ENCODE data around the gene LRRC8B.

DNA sequence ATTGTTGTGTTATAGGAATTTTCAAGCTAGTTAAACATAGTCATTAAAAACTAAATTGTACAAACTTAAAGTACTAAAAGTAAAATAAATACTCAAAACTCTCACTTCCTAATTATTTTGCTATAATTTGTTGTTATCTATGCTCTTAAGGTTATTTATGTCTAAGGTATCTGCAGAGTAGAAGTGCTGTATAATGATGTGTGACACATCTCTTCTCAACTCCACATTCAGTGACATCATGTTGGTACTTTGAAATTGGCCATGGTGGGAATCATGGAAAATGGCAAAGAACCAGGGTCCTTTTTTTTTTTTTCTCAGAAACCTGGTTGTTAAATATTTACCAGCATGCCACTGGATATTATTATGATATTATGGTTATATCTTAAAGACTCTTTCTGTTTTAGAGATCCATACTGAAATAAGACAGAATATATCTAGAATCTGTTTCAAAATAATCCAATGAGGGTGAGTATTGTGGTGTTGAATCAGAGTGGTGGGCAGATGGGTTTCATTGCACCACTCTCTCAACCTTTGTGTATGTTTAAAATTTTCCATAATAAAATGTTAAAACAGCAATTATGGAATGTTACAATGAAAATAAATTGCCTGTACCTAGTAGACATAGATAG is 22.4 kb downstream of the LRRC8B start:
- no peak for TF ChIP-seq CTCF (IDR thresholded peaks at IDR 0.05; ENCODE audit: borderline replicate concordance, extremely low read depth, low read length, poor library complexity, severe bottlenecking)
- TF ChIP-seq EZH2 (IDR thresholded peaks at IDR 0.05; ENCODE audit: borderline replicate concordance, low read depth, low read length, severe bottlenecking) = no peak

Data from DND-41 (cell line).